Body of pancreas (tissue), 4 donors: ENCODE data around the gene GNB1L.

ENCODE experiments used
- POLR2A ChIP-seq, 3 donors: fragments of 450-650 bp; IDR thresholded peaks; one replicate each; pipeline ENCODE4 v1.6.1; 2016; ENCODE audit warnings: antibody characterized with exemption in 3 of 3, mild to moderate bottlenecking in 2 of 3
- TF ChIP-seq, protein P1 (sequence below), 7 experiments: fragments of 450-650 bp in 4 of 7; fragments of 200-600 bp in 3 of 7; sonication (generic) in 3 of 7; IDR thresholded peaks; one replicate each; pipeline ENCODE4 v1.5.1; 2016 to 2019; ENCODE audit warnings: antibody characterized with exemption in 7 of 7

DNA sequence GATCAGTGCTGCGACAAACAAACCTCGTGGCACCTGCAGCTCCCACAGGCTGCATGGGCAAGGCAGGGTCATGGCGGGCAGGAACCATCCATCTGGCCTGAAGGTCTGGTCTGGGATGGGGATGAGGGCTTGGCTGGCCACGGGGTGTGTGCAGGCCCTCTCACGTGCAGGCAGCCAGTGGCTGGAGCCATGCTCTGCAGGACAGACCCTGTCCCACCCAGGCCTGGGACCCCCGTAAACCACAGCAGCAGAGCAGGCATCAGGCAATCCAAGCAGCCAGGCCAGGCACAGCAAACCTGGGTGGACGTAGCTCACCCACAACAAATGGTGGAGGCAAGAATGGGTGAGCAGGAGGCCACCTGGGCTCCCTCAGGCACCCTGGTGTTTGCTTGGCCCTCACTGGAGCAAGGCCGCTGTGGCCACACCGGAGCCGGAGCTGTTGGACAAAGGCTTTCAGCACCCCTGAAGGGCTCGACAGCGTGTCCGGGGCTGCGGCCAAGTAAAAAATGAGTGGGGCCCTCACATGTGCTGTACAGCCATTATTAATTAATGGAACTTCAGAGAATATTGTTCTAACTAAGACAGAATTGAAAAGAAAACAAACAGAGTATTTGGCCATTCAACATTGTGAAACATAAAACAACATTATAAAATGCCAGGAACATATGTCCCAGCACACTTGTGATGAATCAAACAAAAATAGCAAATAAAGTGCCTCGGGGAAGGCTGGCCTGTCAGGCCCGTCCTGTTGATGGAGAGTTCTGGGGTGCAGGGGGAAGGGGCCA lies 24.0 kb upstream of the GNB1L start:
- TF ChIP-seq, protein P1, sequence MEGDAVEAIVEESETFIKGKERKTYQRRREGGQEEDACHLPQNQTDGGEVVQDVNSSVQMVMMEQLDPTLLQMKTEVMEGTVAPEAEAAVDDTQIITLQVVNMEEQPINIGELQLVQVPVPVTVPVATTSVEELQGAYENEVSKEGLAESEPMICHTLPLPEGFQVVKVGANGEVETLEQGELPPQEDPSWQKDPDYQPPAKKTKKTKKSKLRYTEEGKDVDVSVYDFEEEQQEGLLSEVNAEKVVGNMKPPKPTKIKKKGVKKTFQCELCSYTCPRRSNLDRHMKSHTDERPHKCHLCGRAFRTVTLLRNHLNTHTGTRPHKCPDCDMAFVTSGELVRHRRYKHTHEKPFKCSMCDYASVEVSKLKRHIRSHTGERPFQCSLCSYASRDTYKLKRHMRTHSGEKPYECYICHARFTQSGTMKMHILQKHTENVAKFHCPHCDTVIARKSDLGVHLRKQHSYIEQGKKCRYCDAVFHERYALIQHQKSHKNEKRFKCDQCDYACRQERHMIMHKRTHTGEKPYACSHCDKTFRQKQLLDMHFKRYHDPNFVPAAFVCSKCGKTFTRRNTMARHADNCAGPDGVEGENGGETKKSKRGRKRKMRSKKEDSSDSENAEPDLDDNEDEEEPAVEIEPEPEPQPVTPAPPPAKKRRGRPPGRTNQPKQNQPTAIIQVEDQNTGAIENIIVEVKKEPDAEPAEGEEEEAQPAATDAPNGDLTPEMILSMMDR (IDR thresholded peaks at IDR 0.05) = no peak
- no peak for TF ChIP-seq POLR2A (IDR thresholded peaks at IDR 0.05)
